Fibroblast of the aortic adventitia (primary cell): ENCODE measurements around the gene LHFPL3. TPM values are rescaled to one million over a fixed set of nuclear protein-coding genes. Genes with fewer than 3 reads are reported as not detected.

ENCODE experiments used
- DNase-seq: peaks from one replicate; pipeline ENCODE4 v3.0.0-alpha.2; 2010; ENCODE audit warnings: low read depth
- H3K4me3 ChIP-seq: 2 replicates; pipeline ENCODE4 v1.5.1; 2011; ENCODE audit warnings: low read depth, mild to moderate bottlenecking, control low read depth, low read length, moderate library complexity
- CTCF ChIP-seq: IDR thresholded peaks from 2 replicates; pipeline ENCODE4 v1.5.1; 2011; ENCODE audit warnings: mild to moderate bottlenecking, low read length, control low read depth, inconsistent platforms; ENCODE audit not compliant: insufficient read depth
- total RNA-seq: library from RNA; depleted of rRNA; stranded (reverse); fragments of >200 nt; gene quantifications from 2 replicates; pipeline ENCODE4 v1.2.3, GENCODE V29; 2012; ENCODE audit warnings: low replicate concordance

Gene LHFPL3
- total RNA-seq, 1 donor = not detected

- H3K4me3 ChIP-seq = no peak overlapping the region
- no peak for DNase-seq
- TF ChIP-seq CTCF = no peak
Measured at GRCh38 chr7:104652434-104652833, 324.0 kb downstream of the LHFPL3 start.

GRCh38 chr7:104652865-104653264, 324.5 kb downstream of the LHFPL3 start:
- no peak for DNase-seq
- no peak for TF ChIP-seq CTCF
- H3K4me3 ChIP-seq = no peak overlapping the region

GRCh38 chr7:104653825-104654401, 325.5 kb downstream of the LHFPL3 start:
- H3K4me3 ChIP-seq = no peak overlapping the region
- no peak for DNase-seq
- no peak for TF ChIP-seq CTCF

- H3K4me3 ChIP-seq = no peak overlapping the region
- DNase-seq = no peak
- TF ChIP-seq CTCF = no peak
Measured at GRCh38 chr7:104655592-104655991, 327.2 kb downstream of the LHFPL3 start.

- no peak overlapping the region for H3K4me3 ChIP-seq
- DNase-seq = no peak
- TF ChIP-seq CTCF = no peak
Measured at GRCh38 chr7:104656467-104656866, 328.1 kb downstream of the LHFPL3 start.

GRCh38 chr7:104657134-104657533, 328.7 kb downstream of the LHFPL3 start:
- no peak overlapping the region for H3K4me3 ChIP-seq
- no peak for DNase-seq
- no peak for TF ChIP-seq CTCF

GRCh38 chr7:104661575-104661974, 333.2 kb downstream of the LHFPL3 start:
- TF ChIP-seq CTCF = no peak
- DNase-seq = no peak
- H3K4me3 ChIP-seq = no peak overlapping the region
